ENCODE measurements around the gene SH3BGRL. TPM values are rescaled to one million over a fixed set of nuclear protein-coding genes. Genes with fewer than 3 reads are reported as not detected.

The SH3BGRL gene
- total RNA-seq, 1 experiment from 2014 or later, result 32.4 TPM

- no peak for DNase-seq (ENCODE audit: low read depth, low spot score)
- Histone ChIP-seq H3K4me1 (ENCODE audit: control insufficient read depth in 1 of 2, insufficient read depth in 2 of 2, low read length in 2 of 2) (no peaks in the 10 kb centered on the region), H3K9ac (ENCODE audit: low read length) (no peak overlapping the region), H3K36me3 (ENCODE audit: control insufficient read depth in 1 of 2, insufficient read depth in 2 of 2, low read length in 2 of 2) (no peaks in the 10 kb centered on the region), H3K4me3 (replicated peaks in 1 of 2; ENCODE audit: low read depth in 1 of 2, low read length in 2 of 2) (no peak overlapping the region), H3K4me2 (ENCODE audit: low read length) (no peak overlapping the region), H3K27me3 (ENCODE audit: insufficient read depth, low read length) (no peaks in the 10 kb centered on the region), H2AFZ (ENCODE audit: low read depth, low read length, poor library complexity, severe bottlenecking) (no peak overlapping the region), H3K79me2 (ENCODE audit: insufficient read depth, low read length) (no peaks in the 10 kb centered on the region), H3K9me3 (ENCODE audit: control insufficient read depth in 1 of 2, insufficient read depth in 1 of 2, low read depth in 1 of 2, low read length in 2 of 2) (no peaks in the 10 kb centered on the region), H3K9me2 (ENCODE audit: insufficient read depth) (no peaks in the 10 kb centered on the region), H3K27ac (ENCODE audit: low read depth, low read length) (no peak overlapping the region), H4K20me1 (ENCODE audit: insufficient read depth) (no peaks in the 10 kb centered on the region)
- intact Hi-C loops (cut with micrococcal nuclease), result no loop called here
- RAD21 ChIA-PET (ENCODE audit: low non-redundant PET in 1 of 2, low total read pairs in 2 of 2, uncharacterized antibody in 2 of 2, unreplicated experiment in 2 of 2), result interaction anchor here in 1 of 2 experiments (0.6 kb wide), 1 partner anchor 219 kb away, joined by 3 read pairs; no protein-coding TSS in a partner anchor
- POLR2A ChIA-PET, result no interaction called here
- no TSS peak for BruUV-seq (replicated peaks)
- CTCF ChIA-PET, result no interaction called here
- ATAC-seq, result no peak
- no peak for TF ChIP-seq POLR2AphosphoS5 (IDR thresholded peaks at IDR 0.05; ENCODE audit: low read depth, low read length)
- TF ChIP-seq TCF7L2 (IDR thresholded peaks at IDR 0.05; ENCODE audit: borderline replicate concordance, extremely low read depth, insufficient read depth, insufficient read length), result no peak
- no peak for TF ChIP-seq SRF (IDR thresholded peaks at IDR 0.05; ENCODE audit: low read depth)
- no peak for TF ChIP-seq EGR1 (IDR thresholded peaks at IDR 0.05; ENCODE audit: low read depth)
- no peak for TF ChIP-seq FOSL1 (IDR thresholded peaks at IDR 0.05; ENCODE audit: low read depth)
- no peak for TF ChIP-seq EZH2 (IDR thresholded peaks at IDR 0.05)
- TF ChIP-seq EZH2phosphoT487 (IDR thresholded peaks at IDR 0.05; ENCODE audit: borderline replicate concordance), result no peak
- TF ChIP-seq SIN3A (IDR thresholded peaks at IDR 0.05; ENCODE audit: low read depth), result no peak
- no peak for TF ChIP-seq ELF1 (IDR thresholded peaks at IDR 0.05; ENCODE audit: borderline replicate concordance, low read depth)
- no peak for TF ChIP-seq RAD21 (IDR thresholded peaks at IDR 0.05; ENCODE audit: low read depth)
- TF ChIP-seq ZBTB33 (IDR thresholded peaks at IDR 0.05; ENCODE audit: extremely low read depth, insufficient replicate concordance, low read length), result no peak
- TF ChIP-seq ZNF274 (IDR thresholded peaks at IDR 0.05; ENCODE audit: low read depth, low read length), result no peak
Observed at GRCh38 chrX:81257817-81258216, 55.9 kb downstream of the SH3BGRL start.
